Adipocyte (in vitro differentiated cells): Measurements from ENCODE around the gene CIZ1.

Experiments
- DNase-seq: peaks from one replicate; pipeline ENCODE4 v3.0.0-alpha.2; 2015; ENCODE audit warnings: low read depth
- H3K27me3 ChIP-seq: replicated peaks from 2 replicates; pipeline ENCODE4 v1.7.0; 2013; ENCODE audit warnings: mild to moderate bottlenecking, low read length, moderate library complexity; ENCODE audit not compliant: control insufficient read depth, insufficient read depth
- H3K36me3 ChIP-seq: 2 replicates; pipeline ENCODE4 v1.7.0; 2013; ENCODE audit warnings: low read length, mild to moderate bottlenecking, moderate library complexity; ENCODE audit not compliant: control insufficient read depth, insufficient read depth, severe bottlenecking
- H3K4me1 ChIP-seq: 2 replicates; pipeline ENCODE4 v1.7.0; 2013; ENCODE audit warnings: mild to moderate bottlenecking, low read length, moderate library complexity; ENCODE audit not compliant: control insufficient read depth, insufficient read depth
- H3K4me3 ChIP-seq: 2 replicates; pipeline ENCODE4 v1.7.0; 2013; ENCODE audit warnings: mild to moderate bottlenecking, low read length, moderate library complexity
- H3K9ac ChIP-seq: 2 replicates; pipeline ENCODE4 v1.7.0; 2013; ENCODE audit warnings: mild to moderate bottlenecking, low read length, moderate library complexity
- H3K9me3 ChIP-seq: 2 replicates; pipeline ENCODE4 v1.7.0; 2013; ENCODE audit warnings: mild to moderate bottlenecking, low read length, moderate library complexity; ENCODE audit not compliant: control insufficient read depth

Gene CIZ1

GRCh38 chr9:128164307-128164885 is 27.0 kb downstream of the CIZ1 start:
- Histone ChIP-seq H3K36me3 (peaks cover 53% of the 10 kb centered on the region), H3K9me3 (no peaks in the 10 kb centered on the region)
- no peak for DNase-seq

GRCh38 chr9:128163523-128164306 is 27.7 kb downstream of the CIZ1 start:
- H3K9ac ChIP-seq = no peak overlapping the region
- H3K4me1 ChIP-seq = peaks cover 31% of the 10 kb centered on the region
- no peak overlapping the region for H3K4me3 ChIP-seq
- DNase-seq = no peak
- H3K36me3 ChIP-seq = peaks cover 46% of the 10 kb centered on the region
- H3K9me3 ChIP-seq = no peaks in the 10 kb centered on the region
- no peaks in the 10 kb centered on the region for H3K27me3 ChIP-seq

More at GRCh38 chr9:128164307-128164885, 27.0 kb downstream of the CIZ1 start:
- Histone ChIP-seq H3K9ac (no peak overlapping the region), H3K27me3 (no peaks in the 10 kb centered on the region), H3K4me1 (peaks cover 30% of the 10 kb centered on the region), H3K4me3 (no peak overlapping the region)

GRCh38 chr9:128163027-128163515 is 28.3 kb downstream of the CIZ1 start:
- peaks cover 41% of the 10 kb centered on the region for H3K36me3 ChIP-seq
- DNase-seq = no peak

GRCh38 chr9:128162215-128163026 is 29.0 kb downstream of the CIZ1 start:
- H3K4me3 ChIP-seq = no peak overlapping the region
- H3K9ac ChIP-seq = no peak overlapping the region
- DNase-seq = peak; percentile 5
- H3K27me3 ChIP-seq = no peaks in the 10 kb centered on the region
- H3K9me3 ChIP-seq = no peaks in the 10 kb centered on the region
- H3K36me3 ChIP-seq = peaks cover 35% of the 10 kb centered on the region
- H3K4me1 ChIP-seq = peaks cover 31% of the 10 kb centered on the region

More at GRCh38 chr9:128163027-128163515, 28.3 kb downstream of the CIZ1 start:
- no peak overlapping the region for H3K9ac ChIP-seq
- H3K4me3 ChIP-seq = no peak overlapping the region
- H3K9me3 ChIP-seq = no peaks in the 10 kb centered on the region
- H3K4me1 ChIP-seq = peaks cover 31% of the 10 kb centered on the region
- H3K27me3 ChIP-seq = no peaks in the 10 kb centered on the region

GRCh38 chr9:128161215-128161902 is 30.0 kb downstream of the CIZ1 start:
- Histone ChIP-seq H3K36me3 (peaks cover 24% of the 10 kb centered on the region), H3K4me3 (peak overlapping the region; percentile 94), H3K9me3 (no peaks in the 10 kb centered on the region), H3K9ac (peak overlapping the region; percentile 91), H3K27me3 (no peaks in the 10 kb centered on the region), H3K4me1 (peaks cover 31% of the 10 kb centered on the region)
- no peak for DNase-seq

GRCh38 chr9:128160603-128160987 is 30.8 kb downstream of the CIZ1 start:
- H3K4me1 ChIP-seq = peaks cover 31% of the 10 kb centered on the region
- H3K27me3 ChIP-seq = no peaks in the 10 kb centered on the region
- H3K9ac ChIP-seq = peak overlapping the region; percentile 91
- H3K4me3 ChIP-seq = peak overlapping the region; percentile 94
- H3K36me3 ChIP-seq = peaks cover 17% of the 10 kb centered on the region
- H3K9me3 ChIP-seq = no peaks in the 10 kb centered on the region
- peak; percentile 57 for DNase-seq

- Histone ChIP-seq H3K4me1 (peaks cover 31% of the 10 kb centered on the region), H3K4me3 (peak within 1 kb of the TSS; percentile 94), H3K9me3 (no peaks in the 10 kb centered on the region), H3K27me3 (no peaks in the 10 kb centered on the region), H3K36me3 (peaks cover 17% of the 10 kb centered on the region), H3K9ac (peak within 1 kb of the TSS; percentile 91)
- DNase-seq = peak; percentile 97
Measured at GRCh38 chr9:128159784-128160602, 31.4 kb downstream of the CIZ1 start, which contains the start of gene BBLN. TSS of gene BBLN (plus strand) at chr9:128160265. CDS start at chr9:128160408, 143 bp downstream.

GRCh38 chr9:128159522-128159783 is 31.9 kb downstream of the CIZ1 start:
- Histone ChIP-seq H3K4me3 (peak overlapping the region; percentile 82), H3K27me3 (no peaks in the 10 kb centered on the region), H3K4me1 (peaks cover 29% of the 10 kb centered on the region), H3K9me3 (no peaks in the 10 kb centered on the region), H3K36me3 (peaks cover 14% of the 10 kb centered on the region), H3K9ac (peak overlapping the region; percentile 85)
- no peak for DNase-seq

- no peak overlapping the region for H3K9ac ChIP-seq
- no peak overlapping the region for H3K4me3 ChIP-seq
- H3K9me3 ChIP-seq = no peaks in the 10 kb centered on the region
- no peaks in the 10 kb centered on the region for H3K36me3 ChIP-seq
- peaks cover 3% of the 10 kb centered on the region for H3K27me3 ChIP-seq
- DNase-seq = no peak
- peaks cover 8% of the 10 kb centered on the region for H3K4me1 ChIP-seq
Measured at GRCh38 chr9:128155736-128156500, 35.5 kb downstream of the CIZ1 start.
